ENCODE results near the gene MAOB.

The MAOB gene

DNA sequence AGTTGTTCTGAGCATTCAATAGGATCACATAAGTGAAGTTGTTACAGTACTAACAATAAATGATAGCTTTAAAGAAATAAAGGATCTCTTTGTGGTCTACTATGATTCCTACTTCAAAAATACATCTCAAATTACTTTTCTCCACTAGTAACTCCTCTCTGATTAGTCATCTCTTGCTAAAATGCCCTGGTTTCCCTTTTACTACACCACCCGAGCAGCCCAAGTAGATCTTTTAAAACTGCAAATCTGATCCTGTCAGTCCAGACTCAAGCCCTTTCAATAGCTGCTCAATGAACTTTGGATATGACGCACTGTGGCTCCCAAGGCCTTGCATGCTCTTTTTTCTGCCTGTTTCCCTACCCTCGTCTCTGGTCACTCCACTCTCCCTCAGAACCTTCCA, 128.6 kb downstream of the MAOB start:
- Histone ChIP-seq H3K36me3 (ENCODE audit: control insufficient read depth in 2 of 2, insufficient read depth in 1 of 2, low read length in 2 of 2) (no peaks in the 10 kb centered on the region), H3K4me1 (ENCODE audit: control insufficient read depth, insufficient read depth, low read length) (no peaks in the 10 kb centered on the region), H3K4me3 (ENCODE audit: low read depth, low read length) (no peak overlapping the region), H3K9me3 (ENCODE audit: control insufficient read depth, insufficient read depth, low read depth, low read length) (no peaks in the 10 kb centered on the region), H3K27ac (ENCODE audit: extremely low read depth, low read depth, low read length) (no peak overlapping the region)
- no peak for TF ChIP-seq CTCF (tag by site-specific recombination; IDR thresholded peaks at IDR 0.05)
- TF ChIP-seq ZNF292 (tag by site-specific recombination; IDR thresholded peaks at IDR 0.05; ENCODE audit: borderline replicate concordance, low read depth) = no peak
- TF ChIP-seq ZNF211 (tag by site-specific recombination; IDR thresholded peaks at IDR 0.05; ENCODE audit: low read depth) = no peak
- no peak for TF ChIP-seq ZNF776 (tag by site-specific recombination; IDR thresholded peaks at IDR 0.05; ENCODE audit: borderline replicate concordance)
- no peak for TF ChIP-seq ZNF658 (tag by site-specific recombination; IDR thresholded peaks at IDR 0.05)
- no peak for TF ChIP-seq PRDM10 (tag by site-specific recombination; IDR thresholded peaks at IDR 0.05)
- no peak for TF ChIP-seq ZNF302 (tag by site-specific recombination; IDR thresholded peaks at IDR 0.05; ENCODE audit: low read depth)
- POLR2A ChIA-PET = no interaction called here
- CTCF ChIA-PET = interaction anchor here (1.0 to 1.6 kb wide), 3 partner anchors 45 to 193 kb away, joined by 4 to 5 read pairs (median 4); no protein-coding TSS in a partner anchor

DNA sequence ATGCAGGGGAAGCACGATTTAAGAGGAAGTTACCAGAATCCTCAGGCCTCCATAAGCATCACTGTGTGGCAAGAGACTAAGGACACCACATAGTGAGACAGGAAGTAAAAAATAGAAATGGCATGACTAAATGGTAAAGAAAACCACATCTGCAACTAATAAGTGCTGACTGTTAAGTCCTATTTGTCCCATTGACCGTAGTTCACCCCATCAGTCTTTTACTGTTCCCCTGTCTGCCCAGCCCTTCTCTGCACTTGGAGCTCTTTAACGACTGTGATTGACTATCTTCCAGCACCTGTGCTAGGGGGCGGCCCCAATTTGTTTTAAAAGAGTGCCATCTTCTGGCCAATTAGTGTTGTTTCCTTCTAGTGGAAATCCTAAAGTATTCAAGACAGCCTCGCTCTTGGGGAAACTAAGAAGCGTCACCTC, 132.0 kb downstream of the MAOB start:
- Histone ChIP-seq H3K4me3 (ENCODE audit: low read depth, low read length) (no peak overlapping the region), H3K27ac (ENCODE audit: extremely low read depth, low read depth, low read length) (no peak overlapping the region), H3K36me3 (ENCODE audit: control insufficient read depth in 2 of 2, insufficient read depth in 1 of 2, low read length in 2 of 2) (no peaks in the 10 kb centered on the region), H3K9me3 (ENCODE audit: control insufficient read depth, insufficient read depth, low read depth, low read length) (no peaks in the 10 kb centered on the region), H3K4me1 (ENCODE audit: control insufficient read depth, insufficient read depth, low read length) (no peaks in the 10 kb centered on the region)
- ChIA-PET CTCF (interaction anchor here (0.7 to 3.4 kb wide), 19 partner anchors 9 to 1935 kb away, joined by 3 to 59 read pairs (median 4); no protein-coding TSS in a partner anchor), POLR2A (no interaction called here)
- TF ChIP-seq ZNF529 (tag by site-specific recombination; IDR thresholded peaks at IDR 0.05; ENCODE audit: insufficient replicate concordance) (no peak), CTCF (tag by site-specific recombination; IDR thresholded peaks at IDR 0.05) (peak; percentile 32; the same call in 1 of the 2 replicates), ZNF654 (tag by site-specific recombination; IDR thresholded peaks at IDR 0.05; ENCODE audit: low read depth) (peak; percentile 80), ZNF221 (tag by site-specific recombination; IDR thresholded peaks at IDR 0.05; ENCODE audit: borderline replicate concordance) (no peak), ZBTB8A (tag by site-specific recombination; IDR thresholded peaks at IDR 0.05) (no peak)

DNA sequence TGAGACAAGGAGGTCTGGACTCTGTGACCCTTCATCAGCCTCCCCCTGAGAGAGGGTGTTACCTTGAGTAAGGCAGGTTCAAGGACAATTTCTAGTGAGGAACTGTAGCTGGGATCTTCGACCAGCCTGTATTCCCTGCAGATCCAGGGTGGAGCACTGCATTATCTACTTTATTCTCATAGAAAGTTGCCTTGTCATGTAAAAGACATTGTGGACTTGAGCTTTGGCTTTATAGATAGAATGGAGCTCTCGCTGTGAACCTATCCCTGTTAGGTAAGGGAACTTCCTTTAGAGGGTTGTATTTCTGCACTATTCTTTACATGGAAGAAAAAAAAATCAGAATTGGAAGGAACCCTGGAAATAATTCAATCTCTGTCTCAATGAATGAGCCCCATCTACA, 134.8 kb downstream of the MAOB start:
- Histone ChIP-seq H3K27ac (ENCODE audit: extremely low read depth, low read depth, low read length) (no peak overlapping the region), H3K9me3 (ENCODE audit: control insufficient read depth, insufficient read depth, low read depth, low read length) (no peaks in the 10 kb centered on the region), H3K36me3 (ENCODE audit: control insufficient read depth in 2 of 2, insufficient read depth in 1 of 2, low read length in 2 of 2) (peaks cover 0 to 16% of the 10 kb centered on the region in 2 experiments; a peak in 1 of 3 replicates), H3K4me1 (ENCODE audit: control insufficient read depth, insufficient read depth, low read length) (no peaks in the 10 kb centered on the region), H3K4me3 (ENCODE audit: low read depth, low read length) (no peak overlapping the region)
- CTCF ChIA-PET = interaction anchor here (3.8 kb wide), 1 partner anchor 189 kb away, joined by 24 read pairs; no protein-coding TSS in a partner anchor
- POLR2A ChIA-PET = no interaction called here
- TF ChIP-seq ZNF596 (tag by site-specific recombination; IDR thresholded peaks at IDR 0.05) (no peak), ZNF776 (tag by site-specific recombination; IDR thresholded peaks at IDR 0.05; ENCODE audit: borderline replicate concordance) (no peak), ZNF138 (tag by site-specific recombination; IDR thresholded peaks at IDR 0.05; ENCODE audit: borderline replicate concordance) (no peak), ZFP69B (tag by site-specific recombination; IDR thresholded peaks at IDR 0.05) (no peak), ZNF324 (tag by site-specific recombination; IDR thresholded peaks at IDR 0.05) (no peak), ZNF266 (tag by site-specific recombination; IDR thresholded peaks at IDR 0.05; ENCODE audit: low read depth) (no peak), ZBTB48 (tag by site-specific recombination; IDR thresholded peaks at IDR 0.05) (no peak), ZNF621 (tag by site-specific recombination; IDR thresholded peaks at IDR 0.05) (no peak), ZNF248 (tag by site-specific recombination; IDR thresholded peaks at IDR 0.05) (no peak), ZNF274 (IDR thresholded peaks at IDR 0.05; ENCODE audit: low read length) (no peak), ZNF274 (tag by site-specific recombination; IDR thresholded peaks at IDR 0.05; ENCODE audit: borderline replicate concordance) (no peak), ZNF221 (tag by site-specific recombination; IDR thresholded peaks at IDR 0.05; ENCODE audit: borderline replicate concordance) (no peak), ZBTB21 (tag by site-specific recombination; IDR thresholded peaks at IDR 0.05) (no peak)
- TF ChIP-seq, protein P1, sequence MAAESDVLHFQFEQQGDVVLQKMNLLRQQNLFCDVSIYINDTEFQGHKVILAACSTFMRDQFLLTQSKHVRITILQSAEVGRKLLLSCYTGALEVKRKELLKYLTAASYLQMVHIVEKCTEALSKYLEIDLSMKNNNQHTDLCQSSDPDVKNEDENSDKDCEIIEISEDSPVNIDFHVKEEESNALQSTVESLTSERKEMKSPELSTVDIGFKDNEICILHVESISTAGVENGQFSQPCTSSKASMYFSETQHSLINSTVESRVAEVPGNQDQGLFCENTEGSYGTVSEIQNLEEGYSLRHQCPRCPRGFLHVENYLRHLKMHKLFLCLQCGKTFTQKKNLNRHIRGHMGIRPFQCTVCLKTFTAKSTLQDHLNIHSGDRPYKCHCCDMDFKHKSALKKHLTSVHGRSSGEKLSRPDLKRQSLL (tag by site-specific recombination; IDR thresholded peaks at IDR 0.05) = no peak
